Measurements from ENCODE around the gene NOP53. TPM values are rescaled to one million over a fixed set of nuclear protein-coding genes. Genes with fewer than 3 reads are reported as not detected.
A peak's percentile ranks its signal among the peaks of the same experiment; 100 is the strongest.

The NOP53 gene
- total and polyA plus RNA-seq, 2 donors (not counting 3 experiments of a cell fraction or from before 2014, with no cell fraction given): 119 to 150 TPM

DNA sequence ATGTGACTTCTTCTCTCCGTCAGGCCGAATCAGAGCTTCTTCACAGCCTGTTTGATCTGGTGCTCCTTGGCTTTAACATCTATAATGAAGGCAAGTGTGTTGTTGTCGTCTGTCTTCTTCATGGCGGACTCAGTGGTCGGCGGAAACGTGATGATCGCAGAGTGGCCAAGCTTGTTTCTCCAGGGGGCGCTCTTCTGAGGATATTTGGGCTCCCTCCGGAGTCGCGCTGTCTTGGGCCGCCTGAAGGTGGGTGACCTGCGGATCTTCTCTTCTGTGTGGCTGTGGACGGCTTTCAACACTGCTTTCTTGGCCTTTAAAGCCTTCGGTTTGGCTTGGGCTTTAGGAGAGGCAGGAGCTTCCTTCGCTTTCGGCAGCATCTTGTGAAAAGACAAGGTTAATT, 49.2 kb downstream of the NOP53 start:
- Histone ChIP-seq H3K9me1 (replicated peaks; ENCODE audit: control insufficient read depth, extremely low read depth, insufficient read depth, low read length) (no peaks in the 10 kb centered on the region), H4K20me1 (replicated peaks; ENCODE audit: control insufficient read depth, extremely low read depth, insufficient read depth, low read length) (no peaks in the 10 kb centered on the region), H3K4me1 (ENCODE audit: control insufficient read depth, extremely low read depth, insufficient read depth, low read length) (no peaks in the 10 kb centered on the region), H3K9me3 (replicated peaks; ENCODE audit: control insufficient read depth, insufficient read depth, low read length) (no peaks in the 10 kb centered on the region), H3K27me3 (ENCODE audit: control insufficient read depth in 2 of 2, insufficient read depth in 2 of 2, low read length in 2 of 2) (no peaks in the 10 kb centered on the region), H3K27ac (ENCODE audit: insufficient read depth, low read depth, low read length) (no peak overlapping the region), H2AFZ (ENCODE audit: low read depth, low read length) (no peak overlapping the region), H3K4me2 (ENCODE audit: insufficient read depth, low read length) (no peak overlapping the region), H3K79me2 (ENCODE audit: control insufficient read depth, insufficient read depth, low read length) (no peaks in the 10 kb centered on the region), H3K9ac (replicated peaks; ENCODE audit: extremely low read depth, insufficient read depth, low read length) (no peak overlapping the region), H3K36me3 (ENCODE audit: control insufficient read depth in 2 of 2, extremely low read depth in 1 of 2, insufficient read depth in 2 of 2, low read length in 2 of 2) (no peaks in the 10 kb centered on the region), H3K4me3 (replicated peaks in 1 of 3; ENCODE audit: insufficient read depth in 1 of 3, low read depth in 1 of 3, low read length in 3 of 3) (no peak overlapping the region)
- CTCF ChIA-PET: interaction anchor here (1.3 to 1.9 kb wide), 3 partner anchors 29 to 75 kb away, joined by 3 to 8 read pairs (median 5); no protein-coding TSS in a partner anchor
- dilution Hi-C loops (cut with MboI; ENCODE audit: extremely low pct_ligation_motif_present, low sequenced_read_pairs): no loop called here
- no peak for DNase-seq (ENCODE audit: low read depth, low spot score)
- BruUV-seq (replicated peaks): no TSS peak
- no peak for FAIRE-seq
- intact Hi-C loops (cut with micrococcal nuclease): no loop called here
- POLR2A ChIA-PET: no interaction called here
- TF ChIP-seq POLR2AphosphoS5 (IDR thresholded peaks at IDR 0.05; ENCODE audit: insufficient read depth, low read depth, low read length) (no peak), JUN (IDR thresholded peaks at IDR 0.05; ENCODE audit: borderline replicate concordance, insufficient read depth, insufficient read length, low read depth) (no peak), CTCF (IDR thresholded peaks at IDR 0.05; ENCODE audit: extremely low read depth in 1 of 2, insufficient read depth in 1 of 2, low read depth in 1 of 2, low read length in 2 of 2) (peak in 1 of 2 donors; percentile 13)

DNA sequence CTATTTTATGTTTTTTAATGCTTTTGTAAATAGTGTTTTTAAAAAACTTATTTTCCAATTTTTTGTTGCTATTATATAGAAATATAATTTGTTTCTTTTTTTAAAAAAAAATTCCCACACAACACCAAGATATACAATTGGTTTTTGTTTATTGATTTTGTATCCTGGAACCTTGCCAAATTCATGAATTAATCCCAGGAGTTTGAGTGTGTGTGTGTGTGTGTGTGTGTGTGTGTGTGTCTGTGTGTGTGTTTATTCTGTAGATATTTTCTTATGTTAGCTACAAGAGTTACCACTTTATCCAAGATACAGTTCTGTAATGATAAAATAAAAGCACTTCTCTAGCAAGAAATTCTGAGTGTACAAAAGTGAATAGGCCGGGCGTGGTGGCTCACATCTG, 51.4 kb downstream of the NOP53 start:
- TF ChIP-seq EZH2 (IDR thresholded peaks at IDR 0.05; ENCODE audit: borderline replicate concordance, low read depth, low read length, severe bottlenecking) (no peak), MAX (IDR thresholded peaks at IDR 0.05; ENCODE audit: insufficient read depth, insufficient read length) (no peak), JUN (IDR thresholded peaks at IDR 0.05; ENCODE audit: borderline replicate concordance, insufficient read depth, insufficient read length, low read depth) (no peak), POLR2AphosphoS5 (IDR thresholded peaks at IDR 0.05; ENCODE audit: insufficient read depth, low read depth, low read length) (no peak), GATA2 (IDR thresholded peaks at IDR 0.05; ENCODE audit: insufficient read depth, insufficient read length, low read depth, low read length) (no peak), MYC (IDR thresholded peaks at IDR 0.05; ENCODE audit: low read depth, low read length) (no peak), CTCF (IDR thresholded peaks at IDR 0.05; ENCODE audit: extremely low read depth in 1 of 2, insufficient read depth in 1 of 2, low read depth in 1 of 2, low read length in 2 of 2) (no peak)
- intact Hi-C loops (cut with micrococcal nuclease) (no loop called here), dilution Hi-C loops (cut with MboI; ENCODE audit: extremely low pct_ligation_motif_present, low sequenced_read_pairs) (no loop called here)
- H3K36me3 ChIP-seq (ENCODE audit: control insufficient read depth in 2 of 2, extremely low read depth in 1 of 2, insufficient read depth in 2 of 2, low read length in 2 of 2): no peaks in the 10 kb centered on the region
- no peaks in the 10 kb centered on the region for H4K20me1 ChIP-seq (replicated peaks; ENCODE audit: control insufficient read depth, extremely low read depth, insufficient read depth, low read length)
- H3K27ac ChIP-seq (ENCODE audit: insufficient read depth, low read depth, low read length): no peak overlapping the region
- no peaks in the 10 kb centered on the region for H3K4me1 ChIP-seq (ENCODE audit: control insufficient read depth, extremely low read depth, insufficient read depth, low read length)
- no peak overlapping the region for H3K9ac ChIP-seq (replicated peaks; ENCODE audit: extremely low read depth, insufficient read depth, low read length)
- H3K27me3 ChIP-seq (ENCODE audit: control insufficient read depth in 2 of 2, insufficient read depth in 2 of 2, low read length in 2 of 2): no peaks in the 10 kb centered on the region
- no peak overlapping the region for H3K4me2 ChIP-seq (ENCODE audit: insufficient read depth, low read length)
- no peaks in the 10 kb centered on the region for H3K9me3 ChIP-seq (replicated peaks; ENCODE audit: control insufficient read depth, insufficient read depth, low read length)
- ChIA-PET CTCF (interaction anchor here (0.8 to 1.0 kb wide), 5 partner anchors 10 to 263 kb away, joined by 3 to 4 read pairs (median 3); no protein-coding TSS in a partner anchor), POLR2A (no interaction called here)
- no peak overlapping the region for H2AFZ ChIP-seq (ENCODE audit: low read depth, low read length)
- no TSS peak for BruUV-seq (replicated peaks)
- H3K9me1 ChIP-seq (replicated peaks; ENCODE audit: control insufficient read depth, extremely low read depth, insufficient read depth, low read length): no peaks in the 10 kb centered on the region
- H3K79me2 ChIP-seq (ENCODE audit: control insufficient read depth, insufficient read depth, low read length): no peaks in the 10 kb centered on the region
- DNase-seq (ENCODE audit: low read depth, low spot score) (no peak), FAIRE-seq (no peak)
- H3K4me3 ChIP-seq (replicated peaks in 1 of 3; ENCODE audit: insufficient read depth in 1 of 3, low read depth in 1 of 3, low read length in 3 of 3): no peak overlapping the region

All from endothelial cell of umbilical vein (primary cell).